ENCODE measurements around the gene LHX4. TPM values are rescaled to one million over a fixed set of nuclear protein-coding genes. Genes with fewer than 3 reads are reported as not detected.

Gene LHX4
- total and polyA plus RNA-seq, 2 of the 8 experiments (the other 6 are each of a cell fraction or from before 2014, with no cell fraction given), result 0.85 to 4.9 TPM

DNA sequence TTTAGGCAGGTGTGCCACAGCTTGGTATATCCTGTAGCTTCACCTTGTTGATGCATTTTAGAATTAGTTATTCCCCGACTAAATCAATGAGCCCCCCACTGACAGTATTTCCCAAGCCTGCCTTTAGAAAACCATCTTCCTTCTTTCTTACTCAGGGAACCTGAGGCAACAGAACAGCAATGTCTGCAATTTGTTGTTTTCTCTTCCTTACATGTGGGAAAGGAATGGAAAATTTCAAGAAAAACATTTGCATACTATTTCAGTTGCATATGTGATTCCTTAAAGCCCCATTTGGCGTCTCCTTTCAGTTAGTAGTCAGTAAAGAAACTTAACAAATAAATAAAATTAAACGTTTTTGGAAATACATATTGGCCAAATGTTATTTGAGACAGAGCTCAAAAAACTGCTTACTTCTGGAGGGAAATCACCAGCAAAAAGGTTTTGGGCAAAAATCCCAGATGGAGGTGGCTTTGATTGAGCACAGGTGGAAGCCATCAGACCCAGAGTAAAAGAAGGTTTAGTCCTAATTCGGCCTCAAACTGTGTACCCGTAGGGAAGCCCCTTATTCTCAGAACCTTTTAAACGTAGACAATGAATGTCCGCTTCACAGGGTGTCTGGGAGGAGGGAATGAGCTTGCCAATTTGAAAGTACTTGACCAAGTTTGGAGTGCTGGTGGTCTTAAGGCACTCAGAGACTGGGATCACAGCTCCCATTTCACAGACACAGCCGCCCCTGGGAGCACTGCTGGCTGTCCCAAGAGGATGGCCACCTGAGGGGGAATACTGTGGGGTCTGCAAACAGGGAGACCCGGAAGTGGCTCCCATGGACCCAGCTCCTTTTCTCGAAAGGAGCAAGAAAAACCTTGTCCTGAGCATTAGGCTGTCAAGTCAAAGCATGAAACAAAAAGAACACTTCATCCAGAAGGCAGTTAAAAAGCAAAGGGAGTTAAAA is 9.4 kb downstream of the LHX4 start (continued):
- TF ChIP-seq KDM5A (IDR thresholded peaks at IDR 0.05; ENCODE audit: low read length) (no peak), KDM4A (IDR thresholded peaks at IDR 0.05; ENCODE audit: low read depth, low read length, severe bottlenecking) (peak; percentile 40), TAF1 (IDR thresholded peaks at IDR 0.05; ENCODE audit: low read depth, low read length) (no peak), TBP (IDR thresholded peaks at IDR 0.05; ENCODE audit: low read depth, low read length) (0 out of 2 replicates have a peak, but pooled peaks have one; percentile 35), PHF8 (conservative IDR thresholded peaks at IDR 0.05; ENCODE audit: low read depth, low read length) (no peak), POLR2A (IDR thresholded peaks at IDR 0.05; ENCODE audit: control extremely low read depth in 1 of 2, low read depth in 2 of 2, low read length in 2 of 2) (no peak), ASH2L (IDR thresholded peaks at IDR 0.05; ENCODE audit: low read length) (peak; percentile 48)

Data from H1 (cell line).